ENCODE data around the gene FOXP1. TPM values are rescaled to one million over a fixed set of nuclear protein-coding genes. Genes with fewer than 3 reads are reported as not detected.

Gene FOXP1
- total RNA-seq, 1 experiment from 2014 or later, result 5.4 TPM

GRCh38 chr3:71251156-71251775 is 332.3 kb downstream of the FOXP1 start:
- DNase-seq (ENCODE audit: extremely low read depth, low read depth), result no peak

GRCh38 chr3:71250026-71250425 is 333.5 kb downstream of the FOXP1 start:
- DNase-seq (ENCODE audit: extremely low read depth, low read depth), result no peak

- DNase-seq (ENCODE audit: extremely low read depth, low read depth), result no peak
These were observed 335.6 kb downstream of the FOXP1 start for GRCh38 chr3:71247958-71248335.

- no peak for DNase-seq (ENCODE audit: extremely low read depth, low read depth)
These were observed 336.1 kb downstream of the FOXP1 start for GRCh38 chr3:71247221-71247957.

GRCh38 chr3:71245971-71246880 is 337.3 kb downstream of the FOXP1 start:
- no peak for DNase-seq (ENCODE audit: extremely low read depth, low read depth)

GRCh38 chr3:71244826-71245488 is 338.6 kb downstream of the FOXP1 start:
- DNase-seq (ENCODE audit: extremely low read depth, low read depth), result no peak

- no peak for DNase-seq (ENCODE audit: extremely low read depth, low read depth)
These were observed 339.2 kb downstream of the FOXP1 start for GRCh38 chr3:71244153-71244825.

GRCh38 chr3:71243229-71243628 is 340.3 kb downstream of the FOXP1 start:
- no peak for DNase-seq (ENCODE audit: extremely low read depth, low read depth)

- DNase-seq (ENCODE audit: extremely low read depth, low read depth), result no peak
These were observed 341.5 kb downstream of the FOXP1 start for GRCh38 chr3:71241981-71242560.

- DNase-seq (ENCODE audit: extremely low read depth, low read depth), result no peak
These were observed 342.2 kb downstream of the FOXP1 start for GRCh38 chr3:71241246-71241901.

GRCh38 chr3:71240034-71240433 is 343.5 kb downstream of the FOXP1 start:
- DNase-seq (ENCODE audit: extremely low read depth, low read depth), result no peak

- no peak for DNase-seq (ENCODE audit: extremely low read depth, low read depth)
These were observed 345.2 kb downstream of the FOXP1 start for GRCh38 chr3:71238355-71238757.

- no peak for DNase-seq (ENCODE audit: extremely low read depth, low read depth)
These were observed 345.9 kb downstream of the FOXP1 start for GRCh38 chr3:71237672-71238071.

- no peak for DNase-seq (ENCODE audit: extremely low read depth, low read depth)
These were observed 347.7 kb downstream of the FOXP1 start for GRCh38 chr3:71235846-71236245.

- DNase-seq (ENCODE audit: extremely low read depth, low read depth), result no peak
These were observed 350.6 kb downstream of the FOXP1 start for GRCh38 chr3:71232895-71233294.

- DNase-seq (ENCODE audit: extremely low read depth, low read depth), result no peak
These were observed 351.3 kb downstream of the FOXP1 start for GRCh38 chr3:71232175-71232679.

GRCh38 chr3:71231680-71232079 is 351.8 kb downstream of the FOXP1 start:
- no peak for DNase-seq (ENCODE audit: extremely low read depth, low read depth)

GRCh38 chr3:71229905-71230657 is 353.4 kb downstream of the FOXP1 start:
- no peak for DNase-seq (ENCODE audit: extremely low read depth, low read depth)

All from NCI-H460 (cell line).